Gastroesophageal sphincter (tissue), 4 donors: ENCODE measurements around the gene TAF3. TPM values are rescaled to one million over a fixed set of nuclear protein-coding genes. Genes with fewer than 3 reads are reported as not detected.

Source experiments
- ATAC-seq: fragments of 150-250 bp; one replicate; pipeline ENCODE4 v1.9.1; 2016; ENCODE audit warnings: mild to moderate bottlenecking, moderate library complexity
- H3K27ac ChIP-seq, 4 donors: fragments of 200-600 bp; sonication (generic) in 3 of 4; 1 replicate in 3 of 4; 2 replicates in 1 of 4; pipeline ENCODE4 v1.5.1; 2016 to 2019
- H3K27me3 ChIP-seq: fragments of 200-600 bp; sonication (generic); one replicate; pipeline ENCODE4 v1.5.1; 2019
- H3K36me3 ChIP-seq, 2 donors: fragments of 200-600 bp; sonication (generic); one replicate each; pipeline ENCODE4 v1.5.1; 2019; ENCODE audit warnings: control low read depth in 1 of 2
- H3K4me1 ChIP-seq, 3 donors: fragments of 200-600 bp; sonication (generic); 1 replicate in 2 of 3; 2 replicates in 1 of 3; pipeline ENCODE4 v1.5.1; 2016 to 2019; ENCODE audit warnings: control low read depth in 2 of 3
- H3K4me3 ChIP-seq, 2 donors: fragments of 200-600 bp; sonication (generic); one replicate each; pipeline ENCODE4 v1.5.1; 2019; ENCODE audit warnings: mild to moderate bottlenecking in 1 of 2, moderate library complexity in 1 of 2
- H3K9me3 ChIP-seq, 3 donors: fragments of 200-600 bp; sonication (generic); one replicate each; pipeline ENCODE4 v1.5.1; 2017 to 2019; ENCODE audit warnings: control low read depth in 2 of 3
- CTCF ChIP-seq, 4 experiments: fragments of 200-600 bp in 2 of 4; fragments of 450-650 bp in 2 of 4; sonication (generic) in 1 of 4; IDR thresholded peaks; one replicate each; pipeline ENCODE4 v1.5.1; 2017 to 2019; ENCODE audit warnings: antibody characterized with exemption in 4 of 4, mild to moderate bottlenecking in 2 of 4, moderate library complexity in 2 of 4
- EP300 ChIP-seq: sonication (generic); formaldehyde crosslinking; IDR thresholded peaks from one replicate; pipeline ENCODE4 v1.6.1; 2017; ENCODE audit warnings: antibody characterized with exemption, mild to moderate bottlenecking
- POLR2A ChIP-seq, 2 donors: fragments of 450-650 bp; IDR thresholded peaks; one replicate each; pipeline ENCODE4 v1.6.1; 2017; ENCODE audit warnings: antibody characterized with exemption in 2 of 2, mild to moderate bottlenecking in 2 of 2, moderate library complexity in 1 of 2
- POLR2AphosphoS5 ChIP-seq: sonication (generic); formaldehyde crosslinking; IDR thresholded peaks from one replicate; pipeline ENCODE4 v1.6.1; 2017; ENCODE audit warnings: antibody characterized with exemption
- WGBS, 2 donors: methylation state at CpG; one replicate each; pipeline ENCODE4 v1.1.5; 2018; ENCODE audit warnings: low coverage in 1 of 2; 5-methylcytosine and 5-hydroxymethylcytosine counted together
- total RNA-seq, 4 donors: library from RNA; depleted of rRNA; stranded (reverse); fragments of >200 nt; gene quantifications; one replicate each; pipeline ENCODE4 v1.1.0, GENCODE V29; 2016

The TAF3 gene
- total RNA-seq, 4 donors from 2014 or later = 5.7 to 11.8 (median 8.8) TPM

GRCh38 chr10:7933757-7934156 is 115.5 kb downstream of the TAF3 start:
- H3K9me3 ChIP-seq = peaks cover 0 to under 1% (median 0%) of the 10 kb centered on the region in 3 donors
- TF ChIP-seq EP300 = no peak
- no peak for TF ChIP-seq CTCF (IDR thresholded peaks at IDR 0.05)
- TF ChIP-seq POLR2A (IDR thresholded peaks at IDR 0.05) = no peak
- no peak for TF ChIP-seq POLR2AphosphoS5
- H3K27me3 ChIP-seq = no peaks in the 10 kb centered on the region
- H3K36me3 ChIP-seq = no peaks in the 10 kb centered on the region
- 89 to 98% methylated on average over 6 to 8 of the region's 8 CpGs for WGBS, 2 donors
- H3K27ac ChIP-seq = no peak overlapping the region
- no peaks in the 10 kb centered on the region for H3K4me1 ChIP-seq
- ATAC-seq = no peak
- no peak overlapping the region for H3K4me3 ChIP-seq

GRCh38 chr10:7937315-7937945 is 119.1 kb downstream of the TAF3 start:
- Histone ChIP-seq H3K27me3 (no peaks in the 10 kb centered on the region), H3K4me3 (no peak overlapping the region), H3K36me3 (no peaks in the 10 kb centered on the region), H3K27ac (no peak overlapping the region), H3K4me1 (no peaks in the 10 kb centered on the region), H3K9me3 (peaks cover 0 to 14% (median 0%) of the 10 kb centered on the region in 3 donors)
- no peak for ATAC-seq
- WGBS, 2 donors = 93 to 97% methylated on average over 5 of the region's 5 CpGs
- TF ChIP-seq EP300 (no peak), POLR2AphosphoS5 (no peak), POLR2A (IDR thresholded peaks at IDR 0.05) (no peak), CTCF (IDR thresholded peaks at IDR 0.05) (no peak)

GRCh38 chr10:7941576-7941975 is 123.3 kb downstream of the TAF3 start:
- no peaks in the 10 kb centered on the region for H3K36me3 ChIP-seq
- H3K27ac ChIP-seq = no peak overlapping the region
- TF ChIP-seq POLR2AphosphoS5 (no peak), POLR2A (IDR thresholded peaks at IDR 0.05) (no peak), EP300 (no peak), CTCF (IDR thresholded peaks at IDR 0.05) (no peak)
- no peak for ATAC-seq
- WGBS, 2 donors = 84 to 97% methylated on average over 5 to 6 of the region's 6 CpGs
- peaks cover 0 to 8% (median 0%) of the 10 kb centered on the region in 3 donors for H3K4me1 ChIP-seq
- no peak overlapping the region for H3K4me3 ChIP-seq
- no peaks in the 10 kb centered on the region for H3K27me3 ChIP-seq
- peaks cover 0 to 14% (median 0%) of the 10 kb centered on the region in 3 donors for H3K9me3 ChIP-seq

GRCh38 chr10:7942316-7942715 is 124.0 kb downstream of the TAF3 start:
- no peak for ATAC-seq
- no peak overlapping the region for H3K27ac ChIP-seq
- H3K9me3 ChIP-seq = peaks cover 0 to 14% (median 0%) of the 10 kb centered on the region in 3 donors
- 63 to 86% methylated on average over 4 of the region's 4 CpGs for WGBS, 2 donors
- no peak overlapping the region for H3K4me3 ChIP-seq
- TF ChIP-seq EP300 (no peak), CTCF (IDR thresholded peaks at IDR 0.05) (no peak), POLR2AphosphoS5 (no peak), POLR2A (IDR thresholded peaks at IDR 0.05) (no peak)
- no peaks in the 10 kb centered on the region for H3K36me3 ChIP-seq
- H3K4me1 ChIP-seq = peaks cover 0 to 8% (median 0%) of the 10 kb centered on the region in 3 donors
- H3K27me3 ChIP-seq = no peaks in the 10 kb centered on the region

- no peak for ATAC-seq
- Histone ChIP-seq H3K4me3 (no peak overlapping the region), H3K9me3 (peaks cover 0 to 14% (median 0%) of the 10 kb centered on the region in 3 donors), H3K27me3 (no peaks in the 10 kb centered on the region), H3K4me1 (peaks cover 0 to 8% (median 0%) of the 10 kb centered on the region in 3 donors), H3K27ac (no peak overlapping the region), H3K36me3 (no peaks in the 10 kb centered on the region)
- TF ChIP-seq POLR2AphosphoS5 (no peak), POLR2A (IDR thresholded peaks at IDR 0.05) (no peak), EP300 (no peak), CTCF (IDR thresholded peaks at IDR 0.05) (no peak)
- WGBS, 2 donors = 86 to 92% methylated on average over 6 to 11 of the region's 11 CpGs
Observed at GRCh38 chr10:7942859-7943258, 124.6 kb downstream of the TAF3 start.
